Smooth muscle cell (in vitro differentiated cells): Measurements from ENCODE around the gene ZSCAN16. TPM values are rescaled to one million over a fixed set of nuclear protein-coding genes. Genes with fewer than 3 reads are reported as not detected.

ENCODE experiments used
- DNase-seq: peaks from one replicate; lab custom pipeline; 2025; ENCODE audit not compliant: unreplicated experiment; lab: John Stamatoyannopoulos, UW
- H2AFZ ChIP-seq: fragments of 200-600 bp; sonication (generic); 2 replicates; pipeline ENCODE4 v1.6.0; 2016; ENCODE audit warnings: antibody characterized with exemption, low read depth, mild to moderate bottlenecking
- H3F3A ChIP-seq: fragments of 200-600 bp; sonication (generic); 2 replicates; pipeline ENCODE4 v1.6.0; 2017; ENCODE audit warnings: antibody characterized with exemption, low read depth
- H3K27ac ChIP-seq: fragments of 200-600 bp; sonication (generic); 2 replicates; pipeline ENCODE4 v1.5.1; 2016; ENCODE audit warnings: low read depth, mild to moderate bottlenecking
- H3K27me3 ChIP-seq: fragments of 200-600 bp; sonication (generic); 2 replicates; pipeline ENCODE4 v1.6.1; 2016; ENCODE audit warnings: low read depth, mild to moderate bottlenecking
- H3K36me3 ChIP-seq: fragments of 200-600 bp; sonication (generic); 2 replicates; pipeline ENCODE4 v1.5.1; 2016; ENCODE audit warnings: low read depth
- H3K4me1 ChIP-seq: fragments of 200-600 bp; sonication (generic); 2 replicates; pipeline ENCODE4 v1.5.1; 2016; ENCODE audit warnings: low read depth
- H3K4me2 ChIP-seq: fragments of 200-600 bp; sonication (generic); 2 replicates; pipeline ENCODE4 v1.6.0; 2016; ENCODE audit warnings: mild to moderate bottlenecking
- H3K4me3 ChIP-seq: fragments of 200-600 bp; sonication (generic); 2 replicates; pipeline ENCODE4 v1.5.1; 2016; ENCODE audit warnings: mild to moderate bottlenecking
- H3K79me2 ChIP-seq: fragments of 200-600 bp; sonication (generic); 2 replicates; pipeline ENCODE4 v1.6.0; 2016; ENCODE audit warnings: low read depth, mild to moderate bottlenecking
- H3K9ac ChIP-seq: fragments of 200-600 bp; sonication (generic); 2 replicates; pipeline ENCODE4 v1.6.0; 2016; ENCODE audit warnings: low read depth
- H3K9me3 ChIP-seq: fragments of 200-600 bp; sonication (generic); replicated peaks from 2 replicates; pipeline ENCODE4 v1.5.1; 2016; ENCODE audit warnings: low read depth
- H4K20me1 ChIP-seq: fragments of 200-600 bp; sonication (generic); 2 replicates; pipeline ENCODE4 v1.6.0; 2016; ENCODE audit warnings: low read depth
- CTCF ChIP-seq: fragments of 200-600 bp; sonication (generic); IDR thresholded peaks from 2 replicates; pipeline ENCODE4 v1.5.1; 2017; ENCODE audit warnings: borderline replicate concordance, mild to moderate bottlenecking, antibody characterized with exemption; ENCODE audit not compliant: insufficient read depth, poor library complexity, severe bottlenecking
- WGBS: methylation state at CpG from one replicate; pipeline ENCODE4 v1.1.7; 2016; ENCODE audit warnings: low lambda C conversion rate; 5-methylcytosine and 5-hydroxymethylcytosine counted together
- polyA plus RNA-seq: library from polyadenylated mRNA; unstranded; fragments of >200 nt; fragmentation: Nextera tagmentation; extraction: Ambion mirVana; gene quantifications from 2 replicates; pipeline ENCODE4 v1.2.1, GENCODE V29; 2016
- total RNA-seq: library from RNA; depleted of rRNA; stranded (reverse); fragments of >200 nt; gene quantifications from 2 replicates; pipeline ENCODE4 v1.2.3, GENCODE V29; 2014

Gene ZSCAN16
- total and polyA plus RNA-seq, 2 experiments from 2014 or later = 0.81 to 0.86 TPM

DNA sequence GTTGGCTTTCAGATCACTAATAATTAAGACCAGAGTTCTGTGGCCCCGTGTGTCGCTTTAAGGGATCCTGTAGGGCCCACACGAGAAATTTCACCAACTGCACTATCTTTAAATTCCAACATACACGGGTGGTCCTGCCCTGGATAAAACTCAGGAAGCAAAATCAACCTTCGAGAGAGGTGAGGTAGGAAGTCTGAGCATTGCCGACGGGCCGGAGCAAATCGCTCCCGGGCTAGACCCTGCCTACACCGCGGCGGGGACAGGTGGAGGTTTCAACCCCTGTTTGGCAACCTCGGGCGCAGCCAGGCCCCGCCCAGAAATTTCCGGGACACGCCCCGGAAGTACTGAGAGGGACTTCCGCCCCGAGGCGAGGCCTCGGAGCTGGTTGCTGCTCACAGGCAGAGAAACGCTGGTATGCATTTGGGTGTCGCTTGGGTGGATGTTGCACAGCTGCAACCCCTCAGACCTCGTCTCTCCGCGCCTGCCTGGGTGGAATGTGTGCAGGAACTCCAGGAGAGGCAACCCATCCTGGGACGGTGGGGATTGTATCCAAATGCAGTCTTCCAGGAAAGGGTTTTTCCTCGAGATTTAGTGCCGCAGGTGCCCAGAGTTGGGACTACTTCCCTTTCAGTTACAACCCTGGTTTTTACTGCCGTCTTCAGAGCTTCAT lies 37.1 kb downstream of the ZSCAN16 start:
- no peak for DNase-seq

GRCh38 chr6:28165563-28165962 lies 41.2 kb downstream of the ZSCAN16 start:
- Histone ChIP-seq H3K9me3 (no peaks in the 10 kb centered on the region), H3K4me2 (no peak overlapping the region), H3K4me1 (peaks cover 6% of the 10 kb centered on the region), H3K36me3 (no peaks in the 10 kb centered on the region), H3K4me3 (no peak overlapping the region), H3F3A (no peaks in the 10 kb centered on the region), H3K79me2 (no peaks in the 10 kb centered on the region), H3K27ac (no peak overlapping the region), H3K27me3 (no peaks in the 10 kb centered on the region), H4K20me1 (no peaks in the 10 kb centered on the region), H2AFZ (no peak overlapping the region), H3K9ac (no peak overlapping the region)
- no peak for DNase-seq
- TF ChIP-seq CTCF = no peak
- WGBS = 94% methylated on average over 1 of the region's 1 CpG

More for the DNA sequence above, 37.1 kb downstream of the ZSCAN16 start:
- TF ChIP-seq CTCF = no peak
- Histone ChIP-seq H3K9me3 (no peaks in the 10 kb centered on the region), H3F3A (peaks cover 10% of the 10 kb centered on the region), H3K27me3 (no peaks in the 10 kb centered on the region), H2AFZ (peak overlapping the region; percentile 48), H3K4me2 (peak overlapping the region; percentile 75), H4K20me1 (no peaks in the 10 kb centered on the region), H3K4me1 (peaks cover 6% of the 10 kb centered on the region), H3K4me3 (peak overlapping the region; percentile 44), H3K27ac (no peak overlapping the region), H3K36me3 (no peaks in the 10 kb centered on the region), H3K9ac (no peak overlapping the region), H3K79me2 (no peaks in the 10 kb centered on the region)
- WGBS = 14% methylated on average over 32 of the region's 32 CpGs

DNA sequence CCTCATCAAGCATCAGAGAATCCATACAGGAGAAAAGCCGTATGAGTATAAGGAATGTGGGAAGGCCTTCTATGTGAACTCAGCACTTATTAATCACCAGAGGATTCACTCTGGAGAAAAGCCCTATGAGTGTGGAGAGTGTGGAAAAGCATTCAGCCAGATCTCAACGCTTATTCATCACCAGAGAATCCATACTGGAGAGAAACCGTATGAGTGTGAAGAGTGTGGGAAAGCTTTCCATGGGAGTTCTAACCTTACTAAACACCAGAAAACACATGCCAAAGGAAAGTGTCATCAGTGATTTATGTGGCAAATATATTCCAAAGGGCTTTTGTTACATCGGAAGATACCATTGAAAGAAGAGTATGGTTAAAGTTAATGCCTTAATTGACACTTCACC lies 42.7 kb downstream of the ZSCAN16 start:
- Histone ChIP-seq H3K4me3 (no peak overlapping the region), H3K9ac (no peak overlapping the region), H3K9me3 (no peaks in the 10 kb centered on the region), H3F3A (no peaks in the 10 kb centered on the region), H3K4me1 (peaks cover 3% of the 10 kb centered on the region), H3K36me3 (no peaks in the 10 kb centered on the region), H3K4me2 (no peak overlapping the region), H4K20me1 (no peaks in the 10 kb centered on the region), H2AFZ (no peak overlapping the region), H3K27me3 (no peaks in the 10 kb centered on the region), H3K27ac (peak overlapping the region; percentile 4), H3K79me2 (no peaks in the 10 kb centered on the region)
- DNase-seq = no peak
- 58% methylated on average over 4 of the region's 4 CpGs for WGBS
- no peak for TF ChIP-seq CTCF

GRCh38 chr6:28167926-28168325 lies 43.5 kb downstream of the ZSCAN16 start:
- Histone ChIP-seq H3K4me1 (no peaks in the 10 kb centered on the region), H3K36me3 (no peaks in the 10 kb centered on the region), H3K4me3 (no peak overlapping the region), H3K79me2 (no peaks in the 10 kb centered on the region), H2AFZ (no peak overlapping the region), H3K27ac (no peak overlapping the region), H4K20me1 (no peaks in the 10 kb centered on the region), H3K9me3 (no peaks in the 10 kb centered on the region), H3K4me2 (no peak overlapping the region), H3K27me3 (no peaks in the 10 kb centered on the region), H3F3A (no peaks in the 10 kb centered on the region), H3K9ac (no peak overlapping the region)
- 75% methylated on average over 1 of the region's 1 CpG for WGBS
- no peak for DNase-seq
- no peak for TF ChIP-seq CTCF
